T-helper 9 cell (primary cell): ENCODE measurements around the gene CCSER1.
"Not testable (repeated sequence)": the region's sequence is repeated elsewhere in the genome, so short reads cannot be mapped to it uniquely, and the experiment has no call there.

Source experiments
- DNase-seq: peaks from one replicate; pipeline ENCODE4 v3.0.0-alpha.2; 2020

CCSER1 gene

DNA sequence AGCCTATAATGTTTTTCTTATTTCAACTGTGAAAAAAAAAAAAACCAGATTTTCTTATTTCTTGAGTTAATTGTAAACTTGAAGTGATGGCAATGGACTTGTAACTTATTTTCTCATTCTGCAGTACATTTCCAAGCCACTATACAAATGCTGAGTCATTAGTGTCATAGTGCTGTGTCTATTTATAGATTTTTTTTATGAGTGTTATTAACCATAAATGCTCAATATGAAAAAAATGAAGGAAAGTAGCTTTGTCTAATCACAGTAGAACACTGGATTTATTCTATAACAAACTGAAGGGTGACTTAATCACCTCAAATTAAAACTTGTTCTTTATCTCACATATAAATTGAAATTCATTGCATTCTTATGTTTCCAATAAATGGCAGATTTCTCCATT lies 718.6 kb downstream of the CCSER1 start:
- DNase-seq = no peak

- DNase-seq = no peak
These were observed 725.0 kb downstream of the CCSER1 start for GRCh38 chr4:90852237-90852636.

GRCh38 chr4:90855111-90855510 lies 727.9 kb downstream of the CCSER1 start:
- no peak for DNase-seq

GRCh38 chr4:90857081-90857820 lies 730.1 kb downstream of the CCSER1 start:
- no peak for DNase-seq

GRCh38 chr4:90875791-90876190 lies 748.6 kb downstream of the CCSER1 start:
- DNase-seq = no peak

- no peak for DNase-seq
These were observed 749.1 kb downstream of the CCSER1 start for GRCh38 chr4:90876296-90876695.

GRCh38 chr4:90883519-90883918 lies 756.3 kb downstream of the CCSER1 start:
- DNase-seq = no peak

DNA sequence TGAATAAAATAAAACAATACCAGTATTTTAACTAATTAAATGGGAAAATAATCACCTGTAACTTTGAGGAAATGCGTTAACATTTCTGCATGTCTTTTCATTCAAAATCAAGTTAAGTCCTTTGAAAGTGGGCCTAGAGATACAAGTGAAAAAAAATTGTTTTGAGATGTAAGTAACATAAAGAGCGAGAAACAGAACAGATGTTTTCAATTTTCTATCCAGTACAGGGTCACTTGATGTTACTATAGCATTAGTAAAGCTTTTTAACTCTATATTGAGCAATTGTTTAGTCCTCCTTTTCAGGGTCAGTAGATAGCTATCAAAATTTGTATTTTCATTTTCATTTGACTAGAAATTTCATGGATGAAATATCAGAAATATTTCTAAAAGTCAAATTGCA lies 761.4 kb downstream of the CCSER1 start:
- no peak for DNase-seq

DNA sequence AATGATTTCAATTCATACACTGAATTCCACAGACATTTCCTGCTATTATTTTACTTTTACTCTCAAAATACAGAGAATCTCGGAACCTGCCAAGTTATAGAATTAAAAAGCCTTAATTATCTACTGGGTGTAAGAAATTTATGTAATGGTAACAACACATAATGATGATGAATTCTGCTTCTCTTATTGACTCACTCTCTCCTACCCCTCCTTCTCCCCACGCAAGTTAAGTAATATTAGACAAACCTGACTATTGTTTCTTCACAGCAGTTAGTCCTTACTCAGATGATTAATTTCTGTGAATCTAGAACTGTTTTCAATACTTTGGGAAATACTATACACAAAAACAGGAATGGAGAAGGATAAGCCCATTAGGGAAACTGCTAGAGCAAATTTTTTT lies 762.0 kb downstream of the CCSER1 start:
- DNase-seq = no peak

- DNase-seq = not testable (repeated sequence)
These were observed 776.2 kb downstream of the CCSER1 start for GRCh38 chr4:90903413-90903812.

DNA sequence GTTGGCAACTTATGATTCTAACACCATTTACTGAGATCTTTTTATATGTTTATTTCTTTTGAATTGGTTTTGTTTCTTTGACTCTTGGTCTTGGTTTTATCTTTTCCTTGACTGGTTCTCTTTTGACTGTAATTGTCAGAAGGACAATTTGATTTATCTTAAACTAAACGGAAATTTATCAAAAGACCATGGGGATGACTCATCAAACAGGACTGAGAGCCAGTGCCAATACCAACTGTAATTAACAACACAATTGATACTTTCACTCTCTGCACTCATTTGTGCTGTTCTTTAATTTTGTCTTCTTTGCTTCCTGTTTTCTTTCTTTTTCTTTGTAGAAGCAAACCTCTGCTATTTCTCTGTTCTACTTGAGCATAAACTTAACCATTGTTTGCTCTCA lies 776.8 kb downstream of the CCSER1 start:
- no peak for DNase-seq

DNA sequence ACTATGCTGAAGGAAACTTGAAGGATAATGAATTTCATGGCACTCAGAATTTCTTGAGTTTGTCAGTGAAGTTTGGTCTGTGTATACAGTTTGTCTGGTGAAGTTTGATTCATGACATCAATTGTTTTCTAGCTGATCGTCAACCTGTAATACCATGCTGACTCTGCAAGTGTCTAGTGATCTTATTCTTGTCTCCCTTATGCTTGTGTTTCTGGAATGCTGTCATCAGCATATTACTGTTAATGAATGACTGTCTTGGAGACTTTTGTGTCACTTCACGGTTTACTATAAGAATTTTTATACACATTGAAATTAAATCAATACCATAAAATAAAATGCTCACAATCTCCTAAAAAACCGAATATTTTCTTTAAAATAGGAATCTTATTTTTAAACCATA lies 779.0 kb downstream of the CCSER1 start:
- no peak for DNase-seq

DNA sequence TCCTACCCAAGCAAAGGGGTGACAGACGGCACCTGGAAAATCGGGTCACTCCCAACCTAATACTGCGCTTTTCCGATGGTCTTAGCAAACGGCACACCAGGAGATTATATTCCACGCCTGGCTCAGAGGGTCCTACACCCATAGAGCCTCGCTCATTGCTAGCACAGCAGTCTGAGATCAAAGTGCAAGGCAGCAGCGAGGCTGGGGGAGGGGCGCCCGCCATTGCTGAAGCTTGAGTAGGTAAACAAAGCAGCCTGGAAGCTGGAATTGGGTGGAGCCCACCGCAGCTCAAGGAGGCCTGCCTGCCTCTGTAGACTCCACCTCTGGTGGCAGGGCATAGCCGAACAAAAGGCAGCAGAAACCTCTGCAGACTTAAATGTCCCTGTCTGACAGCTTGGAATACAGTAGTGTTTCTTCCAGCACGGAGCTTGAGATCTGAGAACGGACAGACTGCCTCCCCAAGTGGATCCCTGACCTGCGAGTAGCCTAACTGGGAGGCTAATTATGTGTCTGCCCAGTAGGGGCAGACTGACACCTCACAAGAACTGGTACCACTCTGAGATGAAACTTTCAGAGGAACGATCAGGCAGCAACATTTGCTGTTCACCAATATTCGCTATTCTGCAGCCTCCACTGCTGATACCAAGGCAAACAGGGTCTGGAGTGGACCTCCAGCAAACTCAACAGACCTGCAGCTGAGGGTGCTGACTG lies 784.7 kb downstream of the CCSER1 start:
- not testable (repeated sequence) for DNase-seq

- DNase-seq = no peak
These were observed 795.0 kb downstream of the CCSER1 start for GRCh38 chr4:90922174-90922573.

DNA sequence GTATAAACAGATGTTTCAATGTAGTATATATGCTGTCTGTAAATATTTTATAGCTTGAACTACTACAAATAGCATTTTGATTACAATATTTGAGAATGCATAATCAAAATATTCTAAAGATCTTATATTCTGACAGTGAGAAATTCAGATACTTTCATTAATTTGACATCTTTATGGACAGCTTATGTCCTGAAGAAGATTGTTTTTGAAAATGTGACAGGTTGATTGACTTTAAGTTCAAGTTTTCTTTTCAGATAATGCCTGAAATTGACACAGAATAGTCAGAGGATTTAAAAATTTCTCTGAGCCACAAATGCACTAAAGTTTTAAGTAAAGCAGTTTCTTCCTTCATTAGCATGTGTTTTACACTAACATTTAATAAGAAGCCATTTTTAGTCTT lies 799.8 kb downstream of the CCSER1 start:
- no peak for DNase-seq

GRCh38 chr4:90943311-90943710 lies 816.1 kb downstream of the CCSER1 start:
- DNase-seq = no peak

GRCh38 chr4:90946945-90947344 lies 819.8 kb downstream of the CCSER1 start:
- no peak for DNase-seq

- DNase-seq = no peak
These were observed 823.2 kb downstream of the CCSER1 start for GRCh38 chr4:90950385-90950841.

GRCh38 chr4:90951037-90951436 lies 823.8 kb downstream of the CCSER1 start:
- DNase-seq = no peak

DNA sequence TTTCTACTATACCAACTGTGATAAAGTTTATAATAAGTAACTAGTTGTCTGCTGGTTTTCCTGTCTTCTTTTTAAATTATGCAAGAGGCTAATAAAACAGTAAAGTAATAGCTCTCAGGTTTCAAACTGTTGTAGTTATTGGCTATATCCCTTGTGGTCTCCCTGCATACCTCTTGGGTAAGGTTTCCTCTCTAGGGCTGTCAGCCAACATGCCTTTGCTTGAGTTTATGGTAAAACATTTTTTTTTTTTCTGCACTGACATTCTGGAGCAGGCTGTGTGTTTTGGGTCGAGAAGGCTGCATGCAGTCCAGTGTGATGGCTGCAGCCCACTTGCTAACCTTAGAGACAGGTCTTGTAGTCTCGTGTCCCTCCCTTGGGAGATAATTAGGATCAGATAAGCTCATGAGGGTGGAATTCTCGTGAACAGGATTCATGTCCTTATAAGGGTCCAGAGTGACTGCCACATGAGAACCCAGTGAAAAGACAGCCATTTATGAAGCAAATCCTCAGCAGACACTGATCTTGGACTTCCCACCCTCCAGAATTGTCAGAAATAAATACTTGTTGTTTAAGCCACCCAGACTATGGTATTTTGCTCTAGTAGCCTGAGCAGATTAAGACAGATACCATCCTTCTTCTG lies 831.2 kb downstream of the CCSER1 start:
- no peak for DNase-seq

DNA sequence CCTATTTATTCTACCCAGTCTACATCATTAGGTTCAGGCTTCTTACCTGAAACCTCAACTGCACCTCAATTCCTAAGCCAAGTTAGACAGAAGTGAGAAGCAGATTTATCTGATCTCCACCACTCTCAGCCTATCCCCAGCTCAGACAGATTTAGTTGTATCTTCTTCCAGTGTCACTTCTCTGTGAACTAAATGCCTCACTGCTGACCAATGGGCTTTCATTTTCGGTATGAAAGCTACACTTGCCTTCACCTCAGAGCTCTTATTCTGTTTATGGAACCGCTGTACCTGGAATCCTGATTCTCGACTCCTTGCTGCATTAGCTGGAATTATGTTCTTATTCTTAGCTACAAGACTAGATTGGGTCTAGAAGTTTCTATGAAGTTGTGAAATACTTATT lies 833.2 kb downstream of the CCSER1 start:
- no peak for DNase-seq

DNA sequence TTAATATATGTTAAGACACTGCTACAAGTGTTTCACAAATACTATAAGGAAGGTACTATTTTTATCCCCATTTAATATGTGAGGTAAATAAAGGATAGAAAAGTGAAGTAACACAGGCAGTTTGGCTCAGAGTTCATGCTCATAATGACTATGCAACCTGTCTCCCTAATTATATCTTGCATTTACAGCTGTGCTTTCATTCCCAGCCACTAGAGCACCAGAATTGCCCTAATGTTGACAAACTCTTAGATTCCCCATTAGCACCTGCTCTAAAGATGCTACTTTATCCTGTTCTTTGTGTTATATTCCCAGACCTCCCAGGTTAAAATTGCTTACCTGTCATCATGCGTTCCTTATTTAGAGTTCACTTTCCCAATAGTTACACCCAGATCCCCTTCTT lies 833.6 kb downstream of the CCSER1 start:
- no peak for DNase-seq

DNA sequence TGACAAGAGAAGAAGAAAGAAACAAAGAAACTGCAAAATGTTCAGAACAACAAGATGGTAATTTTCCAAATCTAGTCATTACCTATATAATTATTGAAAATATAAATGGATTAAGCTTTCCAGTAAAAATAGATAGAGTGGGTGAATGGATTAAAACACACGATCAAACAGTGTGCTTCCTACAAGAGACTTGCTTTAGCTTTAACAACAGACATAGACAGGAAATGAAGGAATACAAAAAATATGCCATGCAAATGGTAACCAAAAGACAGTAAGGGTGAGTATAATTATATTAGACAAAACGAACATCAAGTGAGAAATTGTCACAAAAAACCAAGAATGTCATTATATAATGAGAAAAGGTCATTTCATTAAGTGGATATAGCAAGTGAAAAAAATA lies 842.8 kb downstream of the CCSER1 start:
- DNase-seq = no peak

- no peak for DNase-seq
These were observed 850.5 kb downstream of the CCSER1 start for GRCh38 chr4:90977726-90978125.
